Measurements from ENCODE around the gene PRICKLE4. TPM values are rescaled to one million over a fixed set of nuclear protein-coding genes. Genes with fewer than 3 reads are reported as not detected.

PRICKLE4 gene
- total RNA-seq, 2 experiments from 2014 or later = not detected

DNA sequence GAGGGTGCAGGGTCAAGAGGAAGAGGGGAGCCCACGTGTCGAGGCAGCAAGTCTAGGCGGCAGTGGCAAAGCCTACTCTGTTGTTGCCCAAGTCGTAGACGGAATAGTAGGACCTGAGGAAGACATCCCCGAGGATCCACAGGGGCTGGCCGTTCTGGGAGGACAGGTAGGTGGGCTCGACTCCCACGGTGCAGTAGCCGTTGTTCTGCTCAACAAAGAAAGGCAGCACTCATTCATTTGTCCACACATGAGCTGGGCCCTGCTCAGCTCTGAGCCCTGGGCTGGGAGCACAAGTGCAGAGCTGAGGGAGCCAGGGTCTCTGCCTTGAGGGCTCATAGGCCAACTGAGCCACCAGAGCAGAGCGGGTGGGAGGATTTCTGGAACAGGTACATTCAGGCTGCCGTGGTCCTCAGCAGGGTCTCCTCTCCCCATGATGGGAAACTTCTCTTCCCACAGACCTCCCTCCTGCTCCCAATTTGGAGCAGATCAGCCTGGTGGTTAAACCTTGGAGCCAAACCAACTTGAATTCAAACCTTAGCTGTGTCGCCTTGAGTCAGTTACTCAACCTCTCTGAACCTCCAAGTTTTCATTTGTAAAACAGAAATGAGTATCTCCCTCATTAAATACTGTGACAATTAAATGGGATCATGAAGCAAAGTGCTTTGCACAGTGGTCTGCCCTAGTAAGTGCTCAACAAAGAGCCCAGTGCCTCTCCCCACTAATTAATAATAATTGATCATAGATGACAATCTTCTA is 43.6 kb upstream of the PRICKLE4 start:
- no peak overlapping the region for H3K27ac Mint-ChIP-seq
- ChIA-PET CTCF (interaction anchor here (1.0 to 1.5 kb wide), 4 partner anchors 9 to 40 kb away, joined by 3 to 6 read pairs (median 4); no protein-coding TSS in a partner anchor), POLR2A (no interaction called here)
- DNase-seq = no peak
- H3K36me3 Mint-ChIP-seq (ENCODE audit: low read depth) = no peaks in the 10 kb centered on the region
- no peaks in the 10 kb centered on the region for H3K9me3 Mint-ChIP-seq
- H3K27me3 Mint-ChIP-seq = no peaks in the 10 kb centered on the region
- no peak overlapping the region for H3K4me3 Mint-ChIP-seq
- H3K4me1 Mint-ChIP-seq = peaks cover 19% of the 10 kb centered on the region

DNA sequence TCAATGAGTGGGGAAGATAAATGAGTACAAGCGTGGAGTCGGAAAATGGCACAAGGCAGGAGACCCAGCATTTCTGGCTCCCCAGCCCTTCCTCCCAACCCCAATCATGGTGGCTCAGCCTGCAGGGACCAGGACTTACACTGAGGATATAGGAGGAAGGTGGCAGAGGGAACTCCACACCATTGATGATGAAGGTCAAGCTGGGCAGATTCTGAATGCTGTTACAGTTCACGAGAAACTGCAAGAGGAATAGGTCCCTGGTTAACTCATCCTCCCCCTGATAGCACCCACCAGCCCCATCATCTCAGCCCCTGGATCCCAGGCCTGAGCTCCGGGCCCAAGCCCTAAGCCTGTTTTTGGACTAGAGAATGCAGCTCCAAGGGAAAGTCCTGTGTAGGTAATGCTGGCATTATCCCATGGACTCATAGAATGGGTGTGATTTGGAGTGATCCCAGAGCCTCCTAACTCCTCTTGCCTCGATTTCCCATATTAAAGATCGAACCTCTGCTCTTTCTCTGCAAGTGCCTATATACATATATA is 42.9 kb upstream of the PRICKLE4 start:
- Mint-ChIP-seq H3K36me3 (ENCODE audit: low read depth) (no peaks in the 10 kb centered on the region), H3K27ac (no peak overlapping the region), H3K4me3 (no peak overlapping the region), H3K9me3 (no peaks in the 10 kb centered on the region), H3K4me1 (peaks cover 15% of the 10 kb centered on the region), H3K27me3 (no peaks in the 10 kb centered on the region)
- no peak for DNase-seq
- ChIA-PET POLR2A (no interaction called here), CTCF (interaction anchor here (0.8 to 1.5 kb wide), 4 partner anchors 8 to 49 kb away, joined by 3 to 4 read pairs (median 3); partner anchors contain the start of gene TOMM6)

DNA sequence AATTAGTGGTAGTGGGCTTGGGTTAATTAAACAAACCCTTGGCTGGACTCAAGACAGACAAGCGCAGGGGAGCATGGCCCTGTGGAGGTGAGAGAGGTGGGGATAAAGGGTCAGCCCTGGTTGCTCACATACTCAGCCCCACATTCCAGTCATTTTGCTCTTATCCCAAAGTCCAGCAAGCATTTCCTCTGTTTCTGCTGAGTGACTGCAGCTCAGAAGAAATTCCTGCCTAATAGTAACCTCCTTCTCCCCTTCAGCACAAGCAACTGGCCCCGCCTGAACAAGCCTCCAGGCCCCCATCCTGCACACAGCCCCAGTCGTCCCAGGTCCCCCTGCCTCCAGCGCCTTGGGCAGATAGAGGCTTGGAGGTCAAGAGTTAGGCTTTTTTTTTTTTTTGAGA is 41.5 kb upstream of the PRICKLE4 start:
- H3K36me3 Mint-ChIP-seq (ENCODE audit: low read depth) = no peaks in the 10 kb centered on the region
- H3K4me3 Mint-ChIP-seq = no peak overlapping the region
- peaks cover 1% of the 10 kb centered on the region for H3K27me3 Mint-ChIP-seq
- H3K27ac Mint-ChIP-seq = no peak overlapping the region
- POLR2A ChIA-PET = no interaction called here
- DNase-seq = no peak
- no peaks in the 10 kb centered on the region for H3K9me3 Mint-ChIP-seq
- H3K4me1 Mint-ChIP-seq = peaks cover 2% of the 10 kb centered on the region
- CTCF ChIA-PET = interaction anchor here (1.5 to 2.0 kb wide), 2 partner anchors 11 to 48 kb away, joined by 3 to 6 read pairs; partner anchors contain the start of gene TOMM6

- POLR2A ChIA-PET = interaction anchor here (0.7 kb wide), 1 partner anchor 214 kb away, joined by 3 read pairs; no protein-coding TSS in a partner anchor
- Mint-ChIP-seq H3K36me3 (ENCODE audit: low read depth) (no peaks in the 10 kb centered on the region), H3K27ac (no peak overlapping the region), H3K9me3 (no peaks in the 10 kb centered on the region), H3K4me1 (peaks cover 3% of the 10 kb centered on the region), H3K4me3 (no peak overlapping the region), H3K27me3 (peaks cover 1% of the 10 kb centered on the region)
- no peak for DNase-seq
- CTCF ChIA-PET = interaction anchor here (1.0 to 2.2 kb wide), 3 partner anchors 9 to 47 kb away, joined by 3 to 6 read pairs (median 5); partner anchors contain the start of gene TOMM6
Measured at GRCh38 chr6:41740366-41741162, 40.0 kb upstream of the PRICKLE4 start.

DNA sequence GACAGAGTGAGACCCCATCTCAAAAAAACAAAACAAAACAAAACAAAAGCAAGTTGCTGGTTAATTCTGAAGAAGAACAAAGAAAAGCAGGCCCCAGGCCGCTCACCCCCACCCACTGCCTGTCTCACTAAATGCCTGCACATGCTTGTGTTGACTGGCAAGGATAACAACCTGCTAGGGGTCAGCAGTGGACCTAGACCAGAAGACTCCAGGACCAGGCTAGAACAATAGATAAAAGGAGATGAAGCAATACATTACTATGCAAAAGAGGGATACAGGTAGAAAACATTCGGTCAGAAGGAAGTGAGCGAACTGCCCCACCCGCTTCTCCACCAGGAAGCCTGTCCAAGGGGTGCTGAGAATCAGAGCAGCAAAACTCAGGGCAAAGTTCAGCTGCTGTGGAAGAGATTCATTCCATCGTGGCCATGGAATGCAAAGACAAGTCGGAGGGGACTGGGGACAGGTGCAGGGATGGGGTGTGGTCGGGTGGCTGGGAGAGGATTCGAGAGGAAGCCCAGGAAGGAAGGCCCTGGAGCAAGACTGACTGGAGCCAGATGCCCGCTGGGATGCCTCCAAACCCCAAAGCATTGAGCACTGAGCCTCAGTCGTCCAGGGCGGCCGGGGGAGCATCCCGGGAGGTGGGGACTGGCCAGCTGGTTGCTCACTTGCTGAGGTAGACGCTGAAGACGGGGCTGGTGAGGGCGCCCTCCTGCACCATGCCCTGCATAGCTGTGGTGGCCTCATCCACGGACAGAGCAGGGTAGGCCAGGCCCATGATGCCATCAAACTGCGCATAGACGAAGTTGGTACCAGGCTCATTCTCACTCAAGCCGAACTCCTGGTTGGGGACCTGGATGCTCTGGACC is 38.7 kb upstream of the PRICKLE4 start:
- Mint-ChIP-seq H3K9me3 (no peaks in the 10 kb centered on the region), H3K36me3 (ENCODE audit: low read depth) (no peaks in the 10 kb centered on the region), H3K4me3 (no peak overlapping the region), H3K4me1 (peaks cover 1% of the 10 kb centered on the region), H3K27me3 (peaks cover 1% of the 10 kb centered on the region), H3K27ac (no peak overlapping the region)
- CTCF ChIA-PET = interaction anchor here (2.2 kb wide), 1 partner anchor 46 kb away, joined by 5 read pairs; the partner anchor contains the start of gene TOMM6
- POLR2A ChIA-PET = interaction anchor here (0.5 to 0.7 kb wide), 2 partner anchors 216 to 607 kb away, joined by 3 to 5 read pairs; no protein-coding TSS in a partner anchor
- no peak for DNase-seq

DNA sequence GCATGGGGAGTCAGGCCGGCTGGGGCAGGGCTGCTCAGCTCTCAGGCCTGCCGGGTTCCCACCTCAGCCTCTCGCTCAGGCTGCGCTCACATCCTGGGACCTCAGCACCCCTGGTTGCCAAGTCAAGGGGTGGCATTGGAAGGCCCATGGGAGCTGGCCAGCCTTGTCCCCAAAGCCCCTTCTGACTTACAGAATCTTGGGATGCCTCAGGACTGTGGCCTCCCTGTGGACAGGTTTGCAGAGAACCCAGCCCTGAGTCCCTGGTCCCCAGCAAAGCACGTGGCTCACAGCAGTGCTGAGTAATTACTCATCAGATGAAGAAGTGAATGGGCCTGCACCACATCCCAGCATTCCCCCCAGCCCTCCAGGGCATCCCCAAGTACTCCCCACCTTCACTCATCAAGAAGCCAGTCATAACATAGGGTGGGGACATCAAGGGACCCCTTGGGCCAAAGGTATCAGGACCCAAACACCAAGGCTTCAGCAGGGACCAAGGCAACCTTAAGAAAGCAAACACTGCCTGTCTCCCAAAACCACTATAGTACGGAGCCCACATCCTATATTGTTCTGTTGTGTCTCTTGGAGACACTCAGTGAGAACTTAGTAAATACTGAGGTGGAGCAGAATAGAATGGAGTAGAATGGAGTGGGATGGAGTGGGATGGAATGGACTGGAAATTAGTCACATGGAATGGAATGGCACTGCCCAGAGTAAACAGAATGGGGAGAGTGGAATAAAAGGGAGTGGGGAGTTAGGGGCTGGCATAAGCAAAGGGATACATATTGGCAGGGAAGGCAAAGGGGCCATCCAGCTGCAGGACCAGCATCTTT is 37.0 kb upstream of the PRICKLE4 start:
- Mint-ChIP-seq H3K4me3 (no peak overlapping the region), H3K27ac (no peak overlapping the region), H3K4me1 (peaks cover 1% of the 10 kb centered on the region), H3K9me3 (no peaks in the 10 kb centered on the region), H3K27me3 (peaks cover 1% of the 10 kb centered on the region), H3K36me3 (ENCODE audit: low read depth) (no peaks in the 10 kb centered on the region)
- POLR2A ChIA-PET = no interaction called here
- CTCF ChIA-PET = interaction anchor here (0.8 to 1.2 kb wide), 2 partner anchors 37 to 44 kb away, joined by 3 to 4 read pairs; partner anchors contain the start of gene TOMM6
- no peak for DNase-seq

GRCh38 chr6:41744236-41744787 is 36.3 kb upstream of the PRICKLE4 start:
- Mint-ChIP-seq H3K4me1 (peaks cover 1% of the 10 kb centered on the region), H3K9me3 (no peaks in the 10 kb centered on the region), H3K27me3 (peaks cover 1% of the 10 kb centered on the region), H3K4me3 (no peak overlapping the region), H3K27ac (no peak overlapping the region), H3K36me3 (ENCODE audit: low read depth) (no peaks in the 10 kb centered on the region)
- POLR2A ChIA-PET = no interaction called here
- DNase-seq = no peak
- CTCF ChIA-PET = interaction anchor here (0.6 to 1.3 kb wide), 4 partner anchors 13 to 434 kb away, joined by 3 to 6 read pairs (median 4); partner anchors contain the start of gene TOMM6

- POLR2A ChIA-PET = no interaction called here
- no peak for DNase-seq
- no peaks in the 10 kb centered on the region for H3K9me3 Mint-ChIP-seq
- H3K27ac Mint-ChIP-seq = no peak overlapping the region
- CTCF ChIA-PET = interaction anchor here (0.6 to 1.6 kb wide), 3 partner anchors 10 to 40 kb away, joined by 3 to 4 read pairs (median 3); no protein-coding TSS in a partner anchor
- H3K36me3 Mint-ChIP-seq (ENCODE audit: low read depth) = no peaks in the 10 kb centered on the region
- H3K4me3 Mint-ChIP-seq = no peak overlapping the region
- H3K4me1 Mint-ChIP-seq = peaks cover 1% of the 10 kb centered on the region
- peaks cover 7% of the 10 kb centered on the region for H3K27me3 Mint-ChIP-seq
Measured at GRCh38 chr6:41746107-41746506, 34.5 kb upstream of the PRICKLE4 start.

DNA sequence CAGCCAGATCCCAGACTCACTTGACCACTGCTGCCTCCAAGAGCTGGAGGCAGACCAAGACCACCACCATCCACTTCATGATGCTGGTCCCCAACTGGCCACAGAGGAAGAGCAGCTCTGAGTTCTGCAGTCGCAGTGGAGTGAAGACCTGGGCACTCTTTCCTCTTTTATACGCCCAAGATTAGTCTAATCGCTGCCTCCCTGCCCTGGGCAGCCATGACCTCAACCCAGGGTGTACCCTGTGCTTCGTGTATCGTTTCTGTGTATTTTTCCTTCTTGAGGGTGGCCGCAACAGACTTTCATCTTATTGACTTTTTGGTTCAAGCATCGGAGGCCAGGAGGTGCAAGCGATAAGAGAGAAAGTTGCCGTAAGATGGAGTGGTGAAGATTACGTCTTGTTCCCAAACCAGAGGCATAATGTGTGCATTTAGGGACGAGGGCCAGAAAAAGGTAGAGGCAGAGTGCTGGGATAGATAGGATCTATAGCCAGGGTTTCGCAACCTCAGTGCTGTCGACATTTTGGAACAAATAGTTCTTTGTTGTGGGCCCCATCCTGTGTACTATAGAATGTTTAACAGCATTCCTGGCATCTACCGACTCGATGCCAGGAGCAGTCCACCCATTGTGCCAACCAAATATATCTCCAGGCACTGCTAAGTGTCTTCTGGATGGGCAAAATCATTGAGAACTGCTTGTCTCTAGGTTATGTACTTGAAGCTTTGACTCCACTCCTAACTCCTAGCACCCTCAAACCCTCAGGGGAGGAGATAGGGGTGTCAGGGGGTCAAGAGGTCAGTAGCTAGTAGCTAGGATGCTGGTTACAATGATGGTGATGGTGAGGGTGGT is 33.1 kb upstream of the PRICKLE4 start, which contains the start of gene PGC:
PGC (minus strand) TSS at position 142 of the 846 bp plus-strand sequence; CDS start at position 79, 63 bp downstream.
- no peak for DNase-seq
- no peak within 1 kb of the TSS for H3K4me3 Mint-ChIP-seq
- H3K36me3 Mint-ChIP-seq (ENCODE audit: low read depth) = no peaks in the 10 kb centered on the region
- ChIA-PET CTCF (interaction anchor here (0.6 to 1.6 kb wide), 3 partner anchors 10 to 92 kb away, joined by 3 to 5 read pairs (median 4); no protein-coding TSS in a partner anchor), POLR2A (no interaction called here)
- peaks cover 1% of the 10 kb centered on the region for H3K4me1 Mint-ChIP-seq
- no peaks in the 10 kb centered on the region for H3K9me3 Mint-ChIP-seq
- no peak within 1 kb of the TSS for H3K27ac Mint-ChIP-seq
- peaks cover 9% of the 10 kb centered on the region for H3K27me3 Mint-ChIP-seq

- Mint-ChIP-seq H3K4me1 (peaks cover 1% of the 10 kb centered on the region), H3K9me3 (no peaks in the 10 kb centered on the region), H3K36me3 (ENCODE audit: low read depth) (no peaks in the 10 kb centered on the region), H3K4me3 (no peak overlapping the region), H3K27me3 (peaks cover 10% of the 10 kb centered on the region), H3K27ac (no peak overlapping the region)
- DNase-seq = no peak
- ChIA-PET POLR2A (no interaction called here), CTCF (interaction anchor here (0.6 to 1.6 kb wide), 3 partner anchors 10 to 93 kb away, joined by 3 to 5 read pairs (median 4); no protein-coding TSS in a partner anchor)
Measured at GRCh38 chr6:41748102-41748477, 32.5 kb upstream of the PRICKLE4 start.
